Activated CD4-positive, alpha-beta T cell treated with anti-CD3 and anti-CD28 coated beads for 36 hours (primary cell): ENCODE data around the gene WFDC10A. TPM values are rescaled to one million over a fixed set of nuclear protein-coding genes. Genes with fewer than 3 reads are reported as not detected.
A peak's percentile ranks its signal among the peaks of the same experiment; 100 is the strongest.
"Not testable (repeated sequence)": the region's sequence is repeated elsewhere in the genome, so short reads cannot be mapped to it uniquely, and the experiment has no call there.

ENCODE experiments used
- ATAC-seq: fragments of 200-7000 bp; cut with Tn5 transposase; one replicate; pipeline ENCODE4 v1.10.0; 2021; ENCODE audit warnings: mild to moderate bottlenecking, moderate library complexity
- CTCF ChIA-PET: fragments of 350-600 bp; sonication (Branson Sonifier 250); formaldehyde crosslinking; loops from one replicate; lab custom pipeline; 2021; ENCODE audit warnings: antibody characterized with exemption; lab: Charles Lee
- POLR2A ChIA-PET: fragments of 350-600 bp; sonication (Branson Sonifier 250); formaldehyde crosslinking; loops from one replicate; lab custom pipeline; 2021; ENCODE audit warnings: antibody characterized with exemption, inconsistent platforms; lab: Charles Lee
- DNase-seq: peaks from one replicate; pipeline ENCODE4 v3.0.0-alpha.2; 2020
- H3K27ac Mint-ChIP-seq: one replicate; pipeline ENCODE4 v1.8.0; 2021; ENCODE audit warnings: mixed read lengths
- H3K27me3 Mint-ChIP-seq: one replicate; pipeline ENCODE4 v1.8.0; 2021; ENCODE audit warnings: mixed read lengths
- H3K36me3 Mint-ChIP-seq: one replicate; pipeline ENCODE4 v1.8.0; 2021; ENCODE audit warnings: low read depth, mixed read lengths
- H3K4me1 Mint-ChIP-seq: one replicate; pipeline ENCODE4 v1.8.0; 2021; ENCODE audit warnings: mixed read lengths
- H3K4me3 Mint-ChIP-seq: one replicate; pipeline ENCODE4 v1.8.0; 2021; ENCODE audit warnings: mild to moderate bottlenecking, moderate library complexity, mixed read lengths
- H3K9me3 Mint-ChIP-seq: one replicate; pipeline ENCODE4 v1.8.0; 2021; ENCODE audit warnings: low read depth, mixed read lengths
- intact Hi-C, 2 experiments: fragments of 100-400 bp; cut with DNase I in 1 of 2; cut with micrococcal nuclease in 1 of 2; formaldehyde crosslinking; loops; one replicate each; pipeline versions ENCODE4 v1.14.2 to v1.15.1; 2022 to 2024; cut with DNase I, micrococcal nuclease
- total RNA-seq, 2 experiments: library from RNA; stranded (reverse); gene quantifications; one replicate each; pipeline ENCODE4 v1.2.3, GENCODE V29; 2021

WFDC10A gene
- total RNA-seq, result not detected

DNA sequence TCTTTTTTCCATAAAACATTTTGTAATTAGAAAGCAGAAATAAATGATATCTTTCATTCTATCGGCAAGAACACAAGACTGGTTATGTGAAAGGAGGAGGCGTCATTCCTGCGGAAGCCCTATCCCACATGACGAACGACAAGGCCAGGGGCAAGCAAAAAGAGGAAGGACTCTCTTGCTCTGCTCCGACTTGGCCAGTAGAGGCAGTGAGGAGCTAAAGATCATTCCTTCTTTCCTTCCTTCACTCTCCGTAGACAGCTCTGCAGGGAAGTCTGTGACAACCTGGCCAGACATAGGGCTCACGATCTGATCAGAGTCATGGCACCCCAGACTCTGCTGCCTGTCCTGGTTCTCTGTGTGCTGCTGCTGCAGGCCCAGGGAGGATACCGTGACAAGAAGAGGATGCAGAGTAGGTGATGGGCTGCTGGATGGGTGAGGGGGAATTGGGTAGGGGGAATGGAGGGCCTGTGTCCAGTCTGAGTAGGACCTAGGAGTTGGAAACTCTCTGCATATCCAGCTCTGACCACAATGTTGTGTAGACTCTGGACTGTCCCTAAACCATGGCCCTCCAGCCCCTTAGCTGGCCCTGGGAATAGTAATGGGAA is at the start of gene WFDC10A:
Gene WFDC10A, plus strand, starts transcription at position 244 of the 605 bp plus-strand sequence. Its CDS starts 75 bp downstream, at position 319.
- peak; percentile 53 for DNase-seq
- Mint-ChIP-seq H3K4me3 (no peak within 1 kb of the TSS), H3K27me3 (peaks cover 39% of the 10 kb centered on the region), H3K9me3 (peaks cover 4% of the 10 kb centered on the region), H3K36me3 (no peaks in the 10 kb centered on the region), H3K27ac (no peak within 1 kb of the TSS), H3K4me1 (peaks cover 4% of the 10 kb centered on the region)
- ATAC-seq, result peak; percentile 91
- ChIA-PET POLR2A (no interaction called here), CTCF (interaction anchor here (0.5 to 5.3 kb wide), 14 partner anchors 10 to 391 kb away, joined by 3 to 44 read pairs (median 3); no protein-coding TSS in a partner anchor)
- intact Hi-C loops, result loop anchor here (1.0 to 2.0 kb wide), 3 partner anchors 37 to 142 kb away; no protein-coding TSS in a partner anchor

DNA sequence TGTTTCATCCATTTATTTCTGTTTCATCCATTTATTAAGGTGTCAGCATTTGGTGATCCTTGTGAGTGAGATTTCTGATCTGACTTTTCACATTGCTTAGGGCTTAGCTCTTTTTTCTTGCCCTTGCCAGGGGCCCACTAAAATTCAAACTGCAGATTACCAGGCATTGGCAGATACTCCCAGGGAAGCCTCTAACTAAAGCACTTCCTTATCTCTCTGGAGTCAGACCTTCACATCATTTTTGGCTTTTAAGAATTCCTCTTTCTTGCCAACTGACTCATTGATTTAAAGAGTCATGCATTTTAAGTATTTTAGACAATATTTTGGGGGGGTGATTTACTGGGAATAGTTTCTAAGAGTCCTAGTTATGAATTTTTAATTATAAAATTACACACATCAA is 47.8 kb upstream of the WFDC10A start:
- Mint-ChIP-seq H3K27ac (no peak overlapping the region), H3K27me3 (peaks cover 23% of the 10 kb centered on the region), H3K9me3 (no peaks in the 10 kb centered on the region), H3K4me3 (no peak overlapping the region), H3K36me3 (no peaks in the 10 kb centered on the region), H3K4me1 (no peaks in the 10 kb centered on the region)
- CTCF ChIA-PET, result interaction anchor here (1.9 kb wide), 1 partner anchor 189 kb away, joined by 6 read pairs; no protein-coding TSS in a partner anchor
- intact Hi-C loops, result no loop called here
- ATAC-seq, result no peak
- no peak for DNase-seq
- POLR2A ChIA-PET, result no interaction called here

DNA sequence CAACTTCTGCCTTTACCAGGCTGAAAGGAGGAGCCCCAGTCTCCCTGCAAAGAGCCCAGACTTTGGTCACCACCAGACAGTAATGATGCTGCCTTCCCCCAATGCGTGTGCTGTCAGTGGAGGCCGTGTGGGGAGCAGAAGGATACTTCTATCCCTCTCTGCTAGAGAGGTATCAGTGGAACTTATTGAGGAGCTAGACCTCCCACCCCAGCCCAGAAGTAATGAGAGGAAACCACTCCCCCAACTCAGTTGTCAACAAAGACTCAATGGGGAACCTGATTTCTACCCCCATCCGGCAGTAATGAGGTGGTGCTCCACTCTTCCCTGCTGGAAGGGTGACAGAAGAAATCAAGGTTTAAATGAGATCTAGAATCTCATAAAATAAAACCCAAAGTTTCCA is 46.0 kb upstream of the WFDC10A start:
- Mint-ChIP-seq H3K4me3 (no peak overlapping the region), H3K27me3 (peaks cover 24% of the 10 kb centered on the region), H3K36me3 (no peaks in the 10 kb centered on the region), H3K9me3 (no peaks in the 10 kb centered on the region), H3K27ac (no peak overlapping the region), H3K4me1 (no peaks in the 10 kb centered on the region)
- ATAC-seq, result no peak
- CTCF ChIA-PET, result interaction anchor here (0.6 kb wide), 1 partner anchor 587 kb away, joined by 3 read pairs; no protein-coding TSS in a partner anchor
- POLR2A ChIA-PET, result no interaction called here
- no peak for DNase-seq
- intact Hi-C loops, result no loop called here

DNA sequence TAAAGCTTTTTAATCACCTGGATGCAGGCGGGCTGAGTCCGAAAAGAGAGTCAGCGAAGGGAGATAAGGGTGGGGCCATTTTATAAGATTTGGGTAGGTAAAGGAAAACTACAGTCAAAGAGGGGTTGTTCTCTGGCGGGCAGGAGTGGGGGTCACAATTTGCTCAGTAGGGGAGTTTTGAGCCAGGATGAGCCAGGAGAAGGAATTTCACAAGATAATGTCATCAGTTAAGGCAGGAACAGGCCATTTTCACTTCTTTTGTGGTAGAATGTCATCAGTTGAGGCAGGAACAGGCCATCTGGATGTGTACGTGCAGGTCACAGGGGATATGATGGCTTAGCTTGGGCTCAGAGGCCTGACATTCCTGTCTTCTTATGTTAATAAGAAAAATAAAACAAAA is 45.2 kb upstream of the WFDC10A start:
- intact Hi-C loops, result not testable (repeated sequence)

DNA sequence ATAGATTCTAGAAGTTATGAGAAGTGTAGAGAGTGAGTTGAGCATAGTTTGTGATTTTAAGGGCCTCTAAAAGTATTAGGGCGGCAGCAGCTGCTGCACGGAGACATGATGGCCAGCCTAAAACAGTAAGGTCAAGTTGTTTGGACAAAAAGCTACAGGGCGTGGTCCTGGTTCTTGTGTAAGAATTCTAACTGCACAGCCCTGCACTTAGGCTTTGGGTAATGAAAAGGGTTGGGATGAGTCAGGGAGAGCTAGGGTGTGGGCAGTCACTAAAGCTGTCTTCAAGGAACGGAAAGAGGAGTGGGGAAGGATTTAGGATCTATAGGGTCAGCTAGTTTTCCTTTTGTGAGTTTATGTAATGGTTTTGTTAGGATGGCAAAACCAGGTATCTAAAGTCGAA is 43.6 kb upstream of the WFDC10A start:
- H3K4me3 Mint-ChIP-seq, CTCF ChIA-PET, POLR2A ChIA-PET, intact Hi-C loops, H3K36me3 Mint-ChIP-seq, H3K9me3 Mint-ChIP-seq, ATAC-seq, DNase-seq, H3K27ac Mint-ChIP-seq, H3K4me1 Mint-ChIP-seq: not testable (repeated sequence)
- peaks cover 15% of the 10 kb centered on the region for H3K27me3 Mint-ChIP-seq

More for the DNA sequence above, 45.2 kb upstream of the WFDC10A start:
- ATAC-seq, DNase-seq, H3K4me1 Mint-ChIP-seq, H3K36me3 Mint-ChIP-seq, H3K9me3 Mint-ChIP-seq, H3K27ac Mint-ChIP-seq, H3K4me3 Mint-ChIP-seq, POLR2A ChIA-PET: not testable (repeated sequence)
- CTCF ChIA-PET, result interaction anchor here (0.6 kb wide), 1 partner anchor 586 kb away, joined by 3 read pairs; no protein-coding TSS in a partner anchor
- peaks cover 24% of the 10 kb centered on the region for H3K27me3 Mint-ChIP-seq

DNA sequence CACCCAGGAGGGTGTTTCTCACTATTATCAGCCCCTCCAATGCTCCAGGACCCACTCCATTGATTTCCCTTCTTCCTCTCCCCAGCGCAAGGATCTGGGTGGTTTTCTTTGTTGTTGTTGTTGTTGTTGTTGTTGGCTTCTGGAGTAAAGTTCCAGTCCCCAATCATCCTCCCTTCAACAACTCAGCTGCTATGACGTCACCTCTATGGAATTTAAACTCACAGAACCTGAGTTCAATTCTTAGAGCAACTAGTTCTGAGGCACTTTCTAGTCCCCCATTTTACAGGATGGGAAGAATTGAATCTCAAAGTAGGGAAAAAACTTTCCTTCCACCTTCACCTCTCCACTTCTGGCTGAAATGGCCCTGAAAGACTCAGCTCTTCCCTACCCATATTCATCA is 40.7 kb upstream of the WFDC10A start:
- Mint-ChIP-seq H3K27me3 (peaks cover 12% of the 10 kb centered on the region), H3K36me3 (no peaks in the 10 kb centered on the region), H3K27ac (no peak overlapping the region), H3K4me3 (no peak overlapping the region), H3K4me1 (no peaks in the 10 kb centered on the region), H3K9me3 (no peaks in the 10 kb centered on the region)
- CTCF ChIA-PET, result interaction anchor here (1.9 kb wide), 1 partner anchor 183 kb away, joined by 17 read pairs; no protein-coding TSS in a partner anchor
- ATAC-seq, result no peak
- POLR2A ChIA-PET, result no interaction called here
- intact Hi-C loops, result no loop called here
- no peak for DNase-seq

DNA sequence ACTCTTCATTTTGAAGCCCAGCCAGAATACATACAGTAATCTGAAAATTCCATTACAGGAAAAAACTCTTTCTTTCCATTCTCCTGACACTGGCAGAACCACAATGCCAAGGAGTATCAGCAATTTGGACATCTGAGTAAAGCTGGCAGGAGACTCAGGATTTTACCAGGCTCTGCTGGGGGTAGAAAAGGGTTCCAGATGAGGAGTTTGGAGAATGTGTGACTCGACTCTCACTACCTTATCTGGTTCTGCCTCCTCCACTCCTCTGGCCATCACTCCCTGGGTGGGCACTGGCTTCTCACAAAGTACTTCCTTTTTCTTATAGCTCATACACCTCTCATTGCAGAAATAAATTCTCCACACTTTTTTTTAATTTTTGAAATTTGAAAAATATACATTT is 39.8 kb upstream of the WFDC10A start:
- Mint-ChIP-seq H3K27me3 (peaks cover 19% of the 10 kb centered on the region), H3K36me3 (no peaks in the 10 kb centered on the region), H3K4me1 (no peaks in the 10 kb centered on the region), H3K9me3 (no peaks in the 10 kb centered on the region), H3K4me3 (no peak overlapping the region), H3K27ac (no peak overlapping the region)
- DNase-seq (no peak), ATAC-seq (no peak)
- ChIA-PET POLR2A (no interaction called here), CTCF (interaction anchor here (0.6 to 1.9 kb wide), 2 partner anchors 135 to 182 kb away, joined by 3 to 17 read pairs; no protein-coding TSS in a partner anchor)
- intact Hi-C loops, result no loop called here

DNA sequence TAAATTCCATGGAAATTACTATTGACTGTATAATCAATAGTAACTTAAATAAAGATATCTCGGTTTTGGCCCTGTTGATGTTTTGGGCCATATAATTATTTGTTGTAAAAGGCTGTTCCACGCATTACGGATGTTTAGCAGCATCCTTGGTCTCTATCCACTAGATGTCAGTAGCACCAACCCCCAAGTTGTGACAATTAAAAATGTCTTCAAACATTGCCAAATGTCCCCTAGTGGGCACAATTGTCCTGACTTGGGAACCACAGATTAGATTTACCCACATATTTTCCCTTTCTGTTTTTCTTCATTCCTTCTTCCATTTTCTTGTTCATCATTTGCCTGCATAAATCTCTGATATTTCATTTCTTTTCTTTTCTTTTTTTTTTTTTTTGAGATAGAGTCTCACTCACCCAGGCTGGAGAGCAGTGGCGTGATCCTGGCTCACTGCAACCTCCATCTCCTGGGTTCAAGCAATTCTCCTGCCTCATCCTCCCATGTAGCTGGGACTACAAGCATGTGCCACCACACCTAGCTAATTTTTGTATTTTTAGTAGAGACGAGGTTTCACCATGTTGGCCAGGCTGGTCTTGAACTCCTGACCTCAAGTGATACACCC is 36.9 kb upstream of the WFDC10A start:
- POLR2A ChIA-PET, result no interaction called here
- Mint-ChIP-seq H3K36me3 (no peaks in the 10 kb centered on the region), H3K4me3 (no peak overlapping the region), H3K9me3 (no peaks in the 10 kb centered on the region), H3K27ac (no peak overlapping the region), H3K27me3 (peaks cover 24% of the 10 kb centered on the region), H3K4me1 (no peaks in the 10 kb centered on the region)
- DNase-seq (peak; percentile 48), ATAC-seq (peak; percentile 78)
- CTCF ChIA-PET, result interaction anchor here (0.6 to 3.8 kb wide), 9 partner anchors 8 to 181 kb away, joined by 3 to 44 read pairs (median 3); partner anchors contain the start of gene WFDC10A
- intact Hi-C loops, result loop anchor here (1.0 to 2.0 kb wide), 2 partner anchors 36 to 179 kb away; partner anchors contain the start of gene WFDC10A (in 1 of the 2)

DNA sequence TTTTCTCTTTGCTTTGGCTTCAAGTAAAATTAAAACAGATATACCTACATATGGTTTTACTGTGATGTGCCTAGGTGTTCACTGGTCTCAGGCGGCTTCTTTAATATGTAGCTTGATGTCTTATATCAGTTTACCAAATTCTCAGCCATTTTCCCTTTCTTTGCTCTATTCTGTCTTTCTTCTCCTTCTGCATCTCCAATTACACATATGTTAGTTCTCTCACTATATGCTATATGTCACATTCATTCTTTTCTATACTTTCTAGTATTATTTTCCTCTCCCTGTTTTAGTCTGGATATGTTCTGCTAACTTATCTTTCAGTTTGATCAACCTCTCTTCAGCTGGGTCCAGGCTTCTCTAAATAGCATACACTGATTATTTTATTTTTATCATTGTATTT is 36.0 kb upstream of the WFDC10A start:
- POLR2A ChIA-PET, result no interaction called here
- Mint-ChIP-seq H3K27ac (no peak overlapping the region), H3K27me3 (peaks cover 29% of the 10 kb centered on the region), H3K4me3 (no peak overlapping the region), H3K36me3 (no peaks in the 10 kb centered on the region), H3K9me3 (no peaks in the 10 kb centered on the region), H3K4me1 (no peaks in the 10 kb centered on the region)
- DNase-seq (no peak), ATAC-seq (no peak)
- CTCF ChIA-PET, result interaction anchor here (0.6 to 3.8 kb wide), 5 partner anchors 16 to 178 kb away, joined by 3 to 44 read pairs (median 3); partner anchors contain the start of gene WFDC10A
- intact Hi-C loops, result loop anchor here in 1 of 2 experiments (2.0 kb wide), 1 partner anchor 35 kb away; the partner anchor contains the start of gene WFDC10A

DNA sequence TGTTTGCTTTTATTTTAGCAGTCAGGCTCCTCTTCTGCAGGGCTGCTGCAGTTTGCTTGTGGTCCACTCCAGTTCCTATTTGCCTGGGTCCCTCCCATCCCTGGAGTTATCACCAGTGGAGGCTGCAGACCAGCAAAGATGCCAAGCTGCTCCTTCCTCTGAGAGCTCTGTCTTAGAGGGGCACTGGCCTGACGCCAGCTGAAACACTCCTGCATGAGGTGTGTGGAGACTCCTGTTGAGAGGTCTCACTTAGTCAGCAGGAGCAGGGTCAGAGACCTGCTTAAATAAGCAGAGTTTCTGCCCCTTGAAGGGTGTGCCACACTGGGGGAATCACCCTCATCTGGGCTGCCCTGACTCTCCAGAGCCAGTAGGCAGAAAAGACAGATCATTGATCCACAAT is 34.3 kb upstream of the WFDC10A start:
- Mint-ChIP-seq H3K36me3 (no peaks in the 10 kb centered on the region), H3K27me3 (peaks cover 32% of the 10 kb centered on the region), H3K4me3 (no peak overlapping the region), H3K9me3 (no peaks in the 10 kb centered on the region), H3K27ac (no peak overlapping the region), H3K4me1 (no peaks in the 10 kb centered on the region)
- DNase-seq (no peak), ATAC-seq (no peak)
- CTCF ChIA-PET, result interaction anchor here (1.5 to 3.8 kb wide), 2 partner anchors 35 to 176 kb away, joined by 3 to 44 read pairs; partner anchors contain the start of gene WFDC10A
- POLR2A ChIA-PET, result no interaction called here
- intact Hi-C loops, result no loop called here

DNA sequence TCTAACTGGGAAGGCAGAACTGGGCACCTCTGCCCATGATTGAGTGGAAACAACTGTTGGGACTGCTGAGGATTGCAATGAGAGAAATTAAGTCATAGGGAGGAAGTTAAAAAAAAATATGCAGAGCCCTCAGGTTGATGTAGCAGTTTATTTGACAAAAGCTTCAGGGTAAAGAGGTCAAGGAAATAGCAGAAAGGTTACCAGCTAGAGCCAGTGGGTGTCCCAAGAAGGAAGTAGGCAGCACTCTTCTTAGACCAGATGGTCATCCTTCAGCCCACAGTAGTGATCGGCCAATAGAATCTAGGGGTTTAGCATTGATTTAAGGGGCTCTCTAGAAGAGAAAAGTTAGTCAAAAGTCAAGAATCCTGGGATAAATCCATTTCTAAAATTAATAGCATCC is 21.7 kb upstream of the WFDC10A start:
- Mint-ChIP-seq H3K27ac (no peak overlapping the region), H3K4me3 (no peak overlapping the region), H3K27me3 (peaks cover 19% of the 10 kb centered on the region), H3K36me3 (peaks cover 4% of the 10 kb centered on the region), H3K4me1 (peaks cover 25% of the 10 kb centered on the region), H3K9me3 (peaks cover 23% of the 10 kb centered on the region)
- ATAC-seq (no peak), DNase-seq (no peak)
- intact Hi-C loops, result no loop called here
- ChIA-PET POLR2A (no interaction called here), CTCF (no interaction called here)
